B cell (primary cell): ENCODE data around the gene NEK6.

Experiments
- EZH2 ChIP-seq: IDR thresholded peaks from 2 replicates; pipeline ENCODE4 v1.6.1; 2012; ENCODE audit warnings: borderline replicate concordance, low read depth, mild to moderate bottlenecking, moderate library complexity, low read length; ENCODE audit not compliant: insufficient read depth, poor library complexity, severe bottlenecking
- TF ChIP-seq, protein P1 (sequence below): fragments of 200-600 bp; IDR thresholded peaks from one replicate; pipeline ENCODE4 v1.8.0; 2022; ENCODE audit warnings: antibody characterized with exemption, mild to moderate bottlenecking

DNA sequence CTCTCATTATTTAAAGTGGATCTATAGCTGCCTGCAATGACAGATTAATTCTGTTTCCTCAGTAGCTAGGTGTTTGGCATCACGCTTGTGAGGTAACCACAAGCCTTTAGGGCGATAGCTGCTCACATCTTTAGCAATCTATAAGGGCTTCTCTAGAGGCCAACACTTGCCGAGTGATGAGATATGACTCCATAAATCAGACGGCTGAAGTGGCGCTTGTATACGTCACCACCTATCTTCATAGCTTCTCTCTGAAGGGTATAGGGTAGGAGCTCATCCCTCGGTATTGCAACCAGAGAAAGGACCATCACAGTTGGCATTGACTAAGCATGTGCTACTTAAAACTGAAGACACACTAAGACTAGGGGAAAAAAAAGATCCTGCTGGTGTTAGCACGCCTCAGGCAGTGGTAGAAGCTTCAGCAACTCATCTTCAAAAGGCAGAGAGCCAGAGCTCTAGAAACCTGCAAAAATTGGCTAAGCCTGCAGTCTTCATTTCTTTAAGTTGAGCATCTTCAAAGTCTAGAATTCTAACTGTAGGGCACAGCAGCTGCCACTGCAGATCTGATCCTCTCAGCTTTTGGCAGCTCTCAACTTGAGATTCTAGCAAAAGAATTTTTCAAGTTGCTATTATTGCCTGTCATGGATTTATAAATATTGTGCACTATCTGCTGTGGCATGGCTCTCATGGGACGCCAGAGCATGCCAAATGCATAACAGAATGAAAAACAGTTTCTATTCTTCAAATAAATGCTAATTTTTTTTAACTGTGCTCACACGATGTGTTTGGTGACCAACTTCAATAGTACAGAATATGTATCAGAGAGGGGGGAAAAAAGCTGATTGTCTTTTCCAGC lies 120.0 kb downstream of the NEK6 start:
- TF ChIP-seq, protein P1, sequence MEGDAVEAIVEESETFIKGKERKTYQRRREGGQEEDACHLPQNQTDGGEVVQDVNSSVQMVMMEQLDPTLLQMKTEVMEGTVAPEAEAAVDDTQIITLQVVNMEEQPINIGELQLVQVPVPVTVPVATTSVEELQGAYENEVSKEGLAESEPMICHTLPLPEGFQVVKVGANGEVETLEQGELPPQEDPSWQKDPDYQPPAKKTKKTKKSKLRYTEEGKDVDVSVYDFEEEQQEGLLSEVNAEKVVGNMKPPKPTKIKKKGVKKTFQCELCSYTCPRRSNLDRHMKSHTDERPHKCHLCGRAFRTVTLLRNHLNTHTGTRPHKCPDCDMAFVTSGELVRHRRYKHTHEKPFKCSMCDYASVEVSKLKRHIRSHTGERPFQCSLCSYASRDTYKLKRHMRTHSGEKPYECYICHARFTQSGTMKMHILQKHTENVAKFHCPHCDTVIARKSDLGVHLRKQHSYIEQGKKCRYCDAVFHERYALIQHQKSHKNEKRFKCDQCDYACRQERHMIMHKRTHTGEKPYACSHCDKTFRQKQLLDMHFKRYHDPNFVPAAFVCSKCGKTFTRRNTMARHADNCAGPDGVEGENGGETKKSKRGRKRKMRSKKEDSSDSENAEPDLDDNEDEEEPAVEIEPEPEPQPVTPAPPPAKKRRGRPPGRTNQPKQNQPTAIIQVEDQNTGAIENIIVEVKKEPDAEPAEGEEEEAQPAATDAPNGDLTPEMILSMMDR: no peak
- no peak for TF ChIP-seq EZH2
